GM12878 (cell line): ENCODE results near the gene ATP5PO. TPM values are rescaled to one million over a fixed set of nuclear protein-coding genes. Genes with fewer than 3 reads are reported as not detected.

Source experiments
- BCL11A ChIP-seq: IDR thresholded peaks from 2 replicates; pipeline ENCODE4 v1.6.1; 2011; ENCODE audit warnings: low read depth, low read length
- CBFB ChIP-seq: IDR thresholded peaks from 2 replicates; pipeline ENCODE4 v1.6.1; 2016; ENCODE audit warnings: antibody characterized with exemption, low read depth
- EGR1 ChIP-seq, 2 experiments: IDR thresholded peaks; 1 replicate in 1 of 2; 2 replicates in 1 of 2; pipeline ENCODE4 v1.6.1; 2011 to 2012; ENCODE audit warnings: low read depth in 2 of 2, low read length in 2 of 2, borderline replicate concordance in 1 of 2, mild to moderate bottlenecking in 1 of 2, moderate library complexity in 1 of 2
- ELK1 ChIP-seq: IDR thresholded peaks from 2 replicates; pipeline ENCODE4 v1.6.1; 2012; ENCODE audit warnings: low read depth, low read length, improper control_type of control experiment
- IKZF2 ChIP-seq, 2 experiments: fragments of 450-650 bp; IDR thresholded peaks; 2 replicates each; pipeline ENCODE4 v1.6.1; 2017; ENCODE audit warnings: mild to moderate bottlenecking in 2 of 2, moderate library complexity in 2 of 2
- IRF4 ChIP-seq: IDR thresholded peaks from 2 replicates; pipeline ENCODE4 v1.6.1; 2011; ENCODE audit warnings: low read depth, low read length
- MEF2A ChIP-seq: IDR thresholded peaks from 2 replicates; pipeline ENCODE4 v1.6.1; 2011; ENCODE audit warnings: low read depth, mild to moderate bottlenecking, low read length, moderate library complexity; ENCODE audit not compliant: insufficient read depth
- NFYB ChIP-seq: IDR thresholded peaks from 2 replicates; pipeline ENCODE4 v1.6.1; 2011; ENCODE audit warnings: low read depth, mild to moderate bottlenecking, low read length, improper control_type of control experiment, moderate library complexity; ENCODE audit not compliant: insufficient read depth
- PRDM15 ChIP-seq: fragments of 450-650 bp; formaldehyde crosslinking; IDR thresholded peaks from 2 replicates; pipeline ENCODE4 v1.4.0; 2020; ENCODE audit warnings: mild to moderate bottlenecking, moderate library complexity
- STAT3 ChIP-seq: IDR thresholded peaks from 2 replicates; pipeline ENCODE4 v1.6.1; 2011; ENCODE audit warnings: low read depth, low read length, improper control_type of control experiment
- TCF3 ChIP-seq: IDR thresholded peaks from 2 replicates; pipeline ENCODE4 v1.6.1; 2012; ENCODE audit warnings: low read depth, mild to moderate bottlenecking, low read length, borderline replicate concordance; ENCODE audit not compliant: insufficient read depth
- USF1 ChIP-seq: IDR thresholded peaks from 2 replicates; pipeline ENCODE4 v1.6.1; 2011; ENCODE audit warnings: borderline replicate concordance, low read depth, mild to moderate bottlenecking, moderate library complexity, mixed read lengths, low read length; ENCODE audit not compliant: insufficient read depth; ENCODE audit errors: extremely low read length
- USF2 ChIP-seq: IDR thresholded peaks from 2 replicates; pipeline ENCODE4 v1.6.1; 2011; ENCODE audit warnings: low read depth, low read length, improper control_type of control experiment, borderline replicate concordance
- YY1 ChIP-seq: IDR thresholded peaks from 2 replicates; pipeline ENCODE4 v1.6.1; 2011; ENCODE audit warnings: low read depth, mild to moderate bottlenecking, low read length
- ZNF24 ChIP-seq: fragments of 450-650 bp; IDR thresholded peaks from 2 replicates; pipeline ENCODE4 v1.6.1; 2017; ENCODE audit warnings: antibody characterized with exemption, mild to moderate bottlenecking
- ZNF687 ChIP-seq: fragments of 450-650 bp; IDR thresholded peaks from 2 replicates; pipeline ENCODE4 v1.6.1; 2017; ENCODE audit warnings: mild to moderate bottlenecking, moderate library complexity
- polyA plus RNA-seq, 11 experiments: library from polyadenylated mRNA; depleted of rRNA in 4 of 11; unstranded in 6 of 11; stranded (reverse) in 5 of 11; fragments of >200 nt; fragmentation: Nextera tagmentation in 4 of 11; fragmentation: Illumina TruSeq in 1 of 11; extraction: Ambion mirVana in 4 of 11; extraction: Trizol in 1 of 11; gene quantifications; 1 replicate in 1 of 11; 2 replicates in 10 of 11; pipeline versions ENCODE4 v1.2.1 to v1.2.3, GENCODE V29; 2011 to 2016; ENCODE audit warnings: inconsistent platforms in 2 of 11, missing spikeins in 2 of 11, low read depth in 1 of 11
- total RNA-seq, 4 experiments: library from RNA; depleted of rRNA in 3 of 4; stranded (reverse); fragments of >200 nt in 3 of 4; fragmentation: Illumina TruSeq in 1 of 4; extraction: Trizol in 1 of 4; gene quantifications; 2 replicates each; pipeline versions ENCODE4 v1.2.1 to v1.2.3, GENCODE V29; 2013 to 2021

ATP5PO gene
- total and polyA plus RNA-seq, 10 of the 15 experiments (the other 5 are each of a cell fraction or from before 2014, with no cell fraction given): 251 to 1,656 (median 470) TPM

GRCh38 chr21:33915368-33916199 lies at the start of gene ATP5PO (continued):
- TF ChIP-seq USF1 (no peak), ZNF687 (no peak), ELK1 (no peak), PRDM15 (CRISPR knock-in tag) (no peak), USF2 (no peak), EGR1 (IDR thresholded peaks at IDR 0.05; ENCODE audit: borderline replicate concordance in 1 of 2, low read depth in 2 of 2, low read length in 2 of 2) (peak in 1 of 2 experiments; percentile 94; a peak in 2 of 3 replicates), NFYB (no peak), MEF2A (no peak), IKZF2 (IDR thresholded peaks at IDR 0.05) (no peak; a peak in 1 of 4 replicates), CBFB (no peak), YY1 (peak; percentile 97), IRF4 (peak; percentile 60), BCL11A (no peak), TCF3 (no peak), ZNF24 (no peak), STAT3 (no peak)
